ENCODE results near the gene PKD2L1.
"Not testable (repeated sequence)": the region's sequence is repeated elsewhere in the genome, so short reads cannot be mapped to it uniquely, and the experiment has no call there.

PKD2L1 gene

GRCh38 chr10:100328198-100328597 is 1.8 kb downstream of the PKD2L1 start:
- no peak for DNase-seq

GRCh38 chr10:100327718-100328009 is 2.4 kb downstream of the PKD2L1 start:
- DNase-seq = no peak

- no peak for DNase-seq
Observed at GRCh38 chr10:100327007-100327717, 2.9 kb downstream of the PKD2L1 start.

GRCh38 chr10:100325158-100325557 is 4.9 kb downstream of the PKD2L1 start:
- DNase-seq = no peak

GRCh38 chr10:100319707-100320402 is 10.2 kb downstream of the PKD2L1 start:
- DNase-seq = no peak

- DNase-seq = no peak
Observed at GRCh38 chr10:100318207-100318606, 11.8 kb downstream of the PKD2L1 start.

- DNase-seq = no peak
Observed at GRCh38 chr10:100315615-100316014, 14.4 kb downstream of the PKD2L1 start.

GRCh38 chr10:100311298-100311697 is 18.7 kb downstream of the PKD2L1 start:
- no peak for DNase-seq

- DNase-seq = peak; percentile 49
Observed at GRCh38 chr10:100307684-100308083, 22.3 kb downstream of the PKD2L1 start.

- DNase-seq = no peak
Observed at GRCh38 chr10:100306861-100307260, 23.2 kb downstream of the PKD2L1 start.

- no peak for DNase-seq
Observed at GRCh38 chr10:100304414-100304813, 25.6 kb downstream of the PKD2L1 start.

- peak; percentile 14 for DNase-seq
Observed at GRCh38 chr10:100303724-100304319, 26.2 kb downstream of the PKD2L1 start.

GRCh38 chr10:100301123-100301522 is 28.9 kb downstream of the PKD2L1 start:
- DNase-seq = not testable (repeated sequence)

- no peak for DNase-seq
Observed at GRCh38 chr10:100297242-100297641, 32.8 kb downstream of the PKD2L1 start.

- DNase-seq = no peak
Observed at GRCh38 chr10:100293066-100293465, 37.0 kb downstream of the PKD2L1 start.

- DNase-seq = not testable (repeated sequence)
Observed at GRCh38 chr10:100292300-100292699, 37.7 kb downstream of the PKD2L1 start.

GRCh38 chr10:100291356-100291755 is 38.7 kb downstream of the PKD2L1 start:
- DNase-seq = no peak

- DNase-seq = no peak
Observed at GRCh38 chr10:100289641-100290040, 40.4 kb downstream of the PKD2L1 start.

GRCh38 chr10:100288196-100288595 is 41.8 kb downstream of the PKD2L1 start:
- no peak for DNase-seq

- DNase-seq = no peak
Observed at GRCh38 chr10:100287756-100288155, 42.3 kb downstream of the PKD2L1 start.

- DNase-seq = peak; percentile 87
Observed at GRCh38 chr10:100286051-100287033, 43.7 kb downstream of the PKD2L1 start, which contains the start of gene BLOC1S2. BLOC1S2 (minus strand) TSS chr10:100286680; CDS start chr10:100286659, 21 bp downstream.

GRCh38 chr10:100285326-100285725 is 44.7 kb downstream of the PKD2L1 start:
- DNase-seq = not testable (repeated sequence)

GRCh38 chr10:100282907-100283306 is 47.1 kb downstream of the PKD2L1 start:
- DNase-seq = no peak

Data from fibroblast of skin of right biceps (primary cell).